BE2C (cell line): ENCODE results near the gene NRL.

Experiments used
- DNase-seq: peaks from one replicate; pipeline ENCODE4 v3.0.0-alpha.2; 2020
- H3K27me3 ChIP-seq: fragments of 250-450 bp; sonication (Bioruptor Pico); 2 replicates; pipeline ENCODE4 v1.5.1; 2020; ENCODE audit warnings: mild to moderate bottlenecking
- H3K36me3 ChIP-seq: fragments of 250-450 bp; sonication (Bioruptor Pico); 2 replicates; pipeline ENCODE4 v1.5.1; 2020; ENCODE audit warnings: mild to moderate bottlenecking
- H3K4me1 ChIP-seq: fragments of 250-450 bp; sonication (Bioruptor Pico); 2 replicates; pipeline ENCODE4 v1.5.1; 2020
- H3K4me3 ChIP-seq: 2 replicates; pipeline ENCODE4 v1.5.1; 2011; ENCODE audit warnings: low read depth, low read length
- H3K9me3 ChIP-seq: fragments of 250-450 bp; sonication (Bioruptor Pico); 2 replicates; pipeline ENCODE4 v1.5.1; 2020
- TF ChIP-seq, protein P1 (sequence below): IDR thresholded peaks from 2 replicates; pipeline ENCODE4 v1.5.1; 2012; ENCODE audit warnings: mild to moderate bottlenecking, low read depth, low read length

Gene NRL

DNA sequence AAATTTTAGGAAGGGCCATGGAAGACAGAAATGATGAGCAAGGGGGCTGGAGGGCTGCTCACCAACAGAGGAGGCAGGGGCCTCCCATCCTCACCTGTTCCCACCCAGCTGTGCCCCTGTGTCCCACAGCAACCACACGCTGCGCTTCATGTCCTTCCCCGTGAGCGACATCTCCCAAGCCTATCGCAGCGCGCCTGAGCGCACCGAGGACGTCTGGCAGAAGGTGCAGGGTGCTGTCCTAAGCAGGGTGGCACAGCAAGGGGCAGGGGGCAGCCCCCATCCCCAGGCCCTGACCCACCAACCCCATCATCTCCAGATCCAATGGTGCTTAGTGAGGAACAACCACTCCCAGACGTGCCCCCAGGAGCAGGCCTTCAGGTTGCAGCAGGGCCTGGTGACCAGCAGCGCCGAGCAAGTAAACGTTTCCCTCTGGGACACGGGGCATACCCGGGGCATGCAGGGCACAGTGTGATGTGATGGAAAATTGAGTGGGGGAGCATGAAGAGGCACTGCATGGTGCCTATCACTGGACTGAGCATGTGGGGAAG, 54.8 kb downstream of the NRL start:
- no peak for DNase-seq
- no peaks in the 10 kb centered on the region for H3K27me3 ChIP-seq
- TF ChIP-seq, protein P1, sequence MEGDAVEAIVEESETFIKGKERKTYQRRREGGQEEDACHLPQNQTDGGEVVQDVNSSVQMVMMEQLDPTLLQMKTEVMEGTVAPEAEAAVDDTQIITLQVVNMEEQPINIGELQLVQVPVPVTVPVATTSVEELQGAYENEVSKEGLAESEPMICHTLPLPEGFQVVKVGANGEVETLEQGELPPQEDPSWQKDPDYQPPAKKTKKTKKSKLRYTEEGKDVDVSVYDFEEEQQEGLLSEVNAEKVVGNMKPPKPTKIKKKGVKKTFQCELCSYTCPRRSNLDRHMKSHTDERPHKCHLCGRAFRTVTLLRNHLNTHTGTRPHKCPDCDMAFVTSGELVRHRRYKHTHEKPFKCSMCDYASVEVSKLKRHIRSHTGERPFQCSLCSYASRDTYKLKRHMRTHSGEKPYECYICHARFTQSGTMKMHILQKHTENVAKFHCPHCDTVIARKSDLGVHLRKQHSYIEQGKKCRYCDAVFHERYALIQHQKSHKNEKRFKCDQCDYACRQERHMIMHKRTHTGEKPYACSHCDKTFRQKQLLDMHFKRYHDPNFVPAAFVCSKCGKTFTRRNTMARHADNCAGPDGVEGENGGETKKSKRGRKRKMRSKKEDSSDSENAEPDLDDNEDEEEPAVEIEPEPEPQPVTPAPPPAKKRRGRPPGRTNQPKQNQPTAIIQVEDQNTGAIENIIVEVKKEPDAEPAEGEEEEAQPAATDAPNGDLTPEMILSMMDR = no peak

DNA sequence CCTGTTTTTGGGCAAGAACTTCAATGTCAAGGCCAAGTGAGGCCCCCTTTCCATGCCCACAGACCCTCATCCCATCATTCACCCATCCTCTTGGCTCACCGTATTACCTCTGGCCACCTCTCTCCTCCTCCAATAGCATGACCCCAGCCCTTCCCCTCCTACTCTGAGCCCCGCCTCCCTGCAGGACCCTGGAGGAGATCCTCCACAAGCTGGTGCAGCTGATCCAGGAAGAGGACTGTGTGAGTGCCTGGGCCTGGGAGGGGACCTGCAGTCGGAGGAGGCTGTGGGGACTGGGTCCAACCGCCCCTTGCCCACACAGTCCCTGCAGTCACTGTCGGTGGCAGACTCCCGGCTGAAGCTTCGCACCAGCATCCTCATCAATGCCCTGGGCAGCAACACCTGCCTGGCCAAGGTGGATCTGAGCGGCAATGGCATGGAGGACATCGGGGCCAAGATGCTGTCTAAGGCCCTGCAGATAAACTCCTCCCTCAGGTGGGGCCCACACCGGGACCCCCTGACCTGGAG, 55.7 kb downstream of the NRL start:
- H3K4me3 ChIP-seq = no peak overlapping the region
- no peaks in the 10 kb centered on the region for H3K9me3 ChIP-seq
- H3K27me3 ChIP-seq = no peaks in the 10 kb centered on the region
- H3K36me3 ChIP-seq = no peaks in the 10 kb centered on the region
- no peak for DNase-seq
- TF ChIP-seq, protein P1 = no peak
- H3K4me1 ChIP-seq = no peaks in the 10 kb centered on the region; the same call in 1 of the 2 replicates

More for the DNA sequence above, 54.8 kb downstream of the NRL start:
- Histone ChIP-seq H3K9me3 (no peaks in the 10 kb centered on the region), H3K36me3 (no peaks in the 10 kb centered on the region), H3K4me1 (no peaks in the 10 kb centered on the region; the same call in 1 of the 2 replicates), H3K4me3 (no peak overlapping the region)

DNA sequence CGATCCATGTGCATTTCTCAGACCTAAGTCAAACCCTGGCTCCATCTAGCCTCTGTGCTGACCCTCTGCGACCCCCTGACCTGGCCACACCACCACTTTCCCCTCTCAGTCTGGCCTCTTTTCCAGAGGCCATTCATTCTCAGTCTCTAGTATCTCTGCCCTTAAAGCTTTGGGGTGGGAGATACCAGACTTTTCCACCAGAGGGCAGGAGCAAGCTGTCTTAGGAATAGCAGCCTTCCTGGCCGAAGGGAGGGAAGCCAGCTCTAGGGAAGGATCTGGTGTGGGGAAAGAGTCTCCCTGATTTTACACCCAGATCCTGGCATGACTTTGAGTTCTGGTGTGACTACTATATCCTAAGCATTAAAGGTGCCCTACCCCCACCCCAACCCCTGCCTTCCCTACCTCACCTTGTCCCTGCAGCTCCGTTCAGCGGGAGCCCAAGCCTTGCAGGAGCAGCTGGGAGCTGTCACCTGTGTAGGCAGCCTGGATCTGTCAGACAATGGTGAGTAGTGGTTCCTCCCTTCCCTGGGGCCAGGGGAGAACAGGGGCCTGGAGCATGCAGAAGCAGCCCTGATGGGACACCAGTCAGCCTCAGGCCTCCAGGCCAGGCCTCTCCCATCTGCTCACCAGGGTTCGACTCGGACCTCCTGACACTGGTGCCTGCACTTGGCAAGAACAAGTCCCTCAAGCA, 56.3 kb downstream of the NRL start:
- TF ChIP-seq, protein P1 = peak; percentile 92
- H3K4me1 ChIP-seq = no peaks in the 10 kb centered on the region; the same call in 1 of the 2 replicates
- no peaks in the 10 kb centered on the region for H3K27me3 ChIP-seq
- no peaks in the 10 kb centered on the region for H3K9me3 ChIP-seq
- DNase-seq = peak; percentile 79
- H3K4me3 ChIP-seq = no peak overlapping the region
- H3K36me3 ChIP-seq = no peaks in the 10 kb centered on the region

DNA sequence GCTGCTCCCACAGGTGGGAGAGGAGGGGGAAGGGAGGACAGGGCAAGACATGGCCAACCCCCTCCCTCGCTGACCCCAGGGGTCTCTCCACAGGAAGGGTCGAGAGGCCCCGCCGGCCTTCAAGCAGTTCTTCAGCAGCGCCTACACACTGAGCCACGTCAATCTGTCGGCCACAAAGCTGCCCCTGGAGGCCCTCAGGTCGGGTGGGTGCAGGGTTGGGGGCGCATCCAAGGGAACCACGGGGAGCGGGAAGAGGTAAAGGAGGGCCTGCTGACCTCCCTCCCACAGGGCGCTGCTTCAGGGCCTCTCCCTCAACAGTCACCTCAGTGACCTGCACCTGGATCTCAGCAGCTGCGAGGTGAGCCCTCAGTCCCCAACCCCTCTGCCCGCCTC, 56.9 kb downstream of the NRL start:
- Histone ChIP-seq H3K36me3 (no peaks in the 10 kb centered on the region), H3K9me3 (no peaks in the 10 kb centered on the region), H3K4me3 (no peak overlapping the region), H3K27me3 (no peaks in the 10 kb centered on the region), H3K4me1 (no peaks in the 10 kb centered on the region; the same call in 1 of the 2 replicates)
- no peak for DNase-seq
- TF ChIP-seq, protein P1 = no peak

DNA sequence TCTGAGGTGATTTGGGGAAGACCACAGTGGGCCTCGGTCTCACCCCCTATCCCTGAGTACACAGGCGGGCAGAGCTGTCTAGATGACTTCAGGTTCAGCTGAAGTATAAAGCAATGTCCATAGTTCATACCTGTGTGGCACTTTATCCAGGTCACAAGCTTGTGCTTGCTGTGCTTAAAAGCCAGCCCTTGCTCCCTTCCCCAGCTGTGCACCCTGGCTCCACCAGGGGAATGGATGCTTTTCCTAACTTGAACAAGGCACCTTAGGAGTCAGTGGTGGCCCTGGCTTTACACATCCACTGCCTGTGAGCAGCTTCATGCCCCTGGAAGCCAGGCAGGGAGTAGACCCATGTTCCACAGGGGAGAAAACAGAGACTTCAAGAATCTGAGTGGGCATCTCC, 57.5 kb downstream of the NRL start:
- H3K9me3 ChIP-seq = no peaks in the 10 kb centered on the region
- no peaks in the 10 kb centered on the region for H3K27me3 ChIP-seq
- TF ChIP-seq, protein P1 = no peak
- H3K4me1 ChIP-seq = no peaks in the 10 kb centered on the region; the same call in 1 of the 2 replicates
- no peak overlapping the region for H3K4me3 ChIP-seq
- H3K36me3 ChIP-seq = no peaks in the 10 kb centered on the region
- no peak for DNase-seq

DNA sequence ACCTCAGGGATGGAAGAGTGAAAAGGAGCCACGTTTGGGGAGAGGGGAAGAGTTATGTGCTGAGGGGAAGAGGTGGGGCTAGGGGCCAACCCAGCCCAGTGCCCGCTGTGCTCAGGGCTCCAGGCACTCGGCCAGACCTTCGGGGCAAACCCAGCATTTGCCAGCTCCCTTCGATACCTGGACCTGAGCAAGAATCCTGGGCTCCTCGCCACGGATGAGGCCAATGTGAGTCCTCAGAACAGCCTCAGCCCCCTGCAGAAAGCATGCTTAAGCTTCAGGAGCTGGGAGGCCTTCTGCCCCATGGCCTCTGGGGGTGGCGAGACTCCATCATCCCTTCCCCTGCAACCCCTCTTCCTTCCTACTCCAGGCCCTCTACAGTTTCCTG, 58.0 kb downstream of the NRL start:
- Histone ChIP-seq H3K4me1 (no peaks in the 10 kb centered on the region; the same call in 1 of the 2 replicates), H3K4me3 (no peak overlapping the region), H3K9me3 (no peaks in the 10 kb centered on the region), H3K27me3 (no peaks in the 10 kb centered on the region), H3K36me3 (no peaks in the 10 kb centered on the region)
- TF ChIP-seq, protein P1 = no peak
- DNase-seq = no peak
